ENCODE data around the gene GALNT5. TPM values are rescaled to one million over a fixed set of nuclear protein-coding genes. Genes with fewer than 3 reads are reported as not detected.

Gene GALNT5
- total and polyA plus RNA-seq, 5 donors from 2014 or later, result 0.14 TPM; not detected in 4

DNA sequence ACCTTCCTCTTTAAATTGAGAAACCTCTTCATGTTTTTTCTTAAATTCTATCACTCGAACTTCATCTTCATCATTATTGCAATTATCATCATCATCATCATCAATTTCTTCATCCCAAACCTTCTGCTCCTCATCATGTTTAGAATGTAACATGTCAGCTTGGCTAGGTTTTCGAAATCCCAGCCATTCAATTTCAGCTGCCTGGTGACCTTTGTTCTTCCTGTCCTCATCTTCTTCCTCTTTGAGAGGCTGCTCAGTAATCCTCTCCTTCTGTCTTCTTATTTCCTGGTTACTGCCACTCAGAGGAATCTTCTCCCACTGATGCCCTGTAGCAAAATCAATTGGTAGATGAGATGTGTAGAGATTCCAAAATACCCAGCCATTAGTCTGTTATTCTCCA, 64.0 kb downstream of the GALNT5 start:
- no peak for DNase-seq
- no peak overlapping the region for H3K4me3 Mint-ChIP-seq
- Histone ChIP-seq H3K36me3 (ENCODE audit: control insufficient read depth, insufficient read depth, low read length) (peaks cover 7% of the 10 kb centered on the region), H3K4me3 (ENCODE audit: low read depth, low read length) (no peak overlapping the region), H3K27ac (ENCODE audit: insufficient read depth, low read length, poor library complexity, severe bottlenecking) (no peak overlapping the region), H3K9me3 (ENCODE audit: control insufficient read depth in 2 of 2, low read length in 2 of 2) (no peaks in the 10 kb centered on the region), H3K27me3 (ENCODE audit: control insufficient read depth, insufficient read depth, low read length) (no peaks in the 10 kb centered on the region), H3K4me1 (ENCODE audit: control insufficient read depth, insufficient read depth, low read length, poor library complexity, severe bottlenecking) (no peaks in the 10 kb centered on the region)
- peaks cover 0 to 2% (median 0%) of the 10 kb centered on the region in 7 donors for H3K9me3 Mint-ChIP-seq
- no peak overlapping the region for H3K27ac Mint-ChIP-seq
- ATAC-seq (ENCODE audit: low read depth in 2 of 2), result no peak
- H3K36me3 Mint-ChIP-seq, result peaks cover 31% of the 10 kb centered on the region
- H3K27me3 Mint-ChIP-seq, result no peaks in the 10 kb centered on the region
- no peaks in the 10 kb centered on the region for H3K4me1 Mint-ChIP-seq

DNA sequence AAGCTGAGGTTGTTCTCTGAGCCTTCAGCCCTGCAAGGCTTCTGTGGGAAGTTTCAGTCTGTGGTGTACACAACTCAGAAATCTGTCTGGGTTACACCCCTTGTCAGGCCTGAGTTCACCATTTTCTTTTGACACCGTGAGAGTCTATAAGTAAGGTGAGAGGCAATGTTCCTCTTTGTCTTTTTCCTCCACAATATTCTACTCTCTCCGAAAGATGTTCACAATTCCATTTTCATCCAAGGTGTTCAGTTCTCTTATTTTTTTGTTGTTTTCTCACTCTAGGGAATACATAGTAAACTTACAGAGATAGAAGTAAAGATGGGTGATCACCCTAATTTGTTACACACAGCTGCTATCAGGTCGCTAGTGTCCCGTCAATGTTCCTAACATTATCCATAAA, 64.9 kb downstream of the GALNT5 start:
- H3K36me3 Mint-ChIP-seq, result peaks cover 31% of the 10 kb centered on the region
- Histone ChIP-seq H3K4me3 (ENCODE audit: low read depth, low read length) (no peak overlapping the region), H3K27ac (ENCODE audit: insufficient read depth, low read length, poor library complexity, severe bottlenecking) (no peak overlapping the region), H3K4me1 (ENCODE audit: control insufficient read depth, insufficient read depth, low read length, poor library complexity, severe bottlenecking) (peaks cover 3% of the 10 kb centered on the region), H3K27me3 (ENCODE audit: control insufficient read depth, insufficient read depth, low read length) (no peaks in the 10 kb centered on the region), H3K9me3 (ENCODE audit: control insufficient read depth in 2 of 2, low read length in 2 of 2) (no peaks in the 10 kb centered on the region), H3K36me3 (ENCODE audit: control insufficient read depth, insufficient read depth, low read length) (peaks cover 7% of the 10 kb centered on the region)
- H3K27ac Mint-ChIP-seq, result no peak overlapping the region
- H3K4me1 Mint-ChIP-seq, result peaks cover 3 to 5% (median 4%) of the 10 kb centered on the region in 4 donors
- peaks cover 0 to 2% (median 0%) of the 10 kb centered on the region in 7 donors for H3K9me3 Mint-ChIP-seq
- no peak for DNase-seq
- no peak for ATAC-seq (ENCODE audit: low read depth in 2 of 2)
- no peaks in the 10 kb centered on the region for H3K27me3 Mint-ChIP-seq
- no peak overlapping the region for H3K4me3 Mint-ChIP-seq

DNA sequence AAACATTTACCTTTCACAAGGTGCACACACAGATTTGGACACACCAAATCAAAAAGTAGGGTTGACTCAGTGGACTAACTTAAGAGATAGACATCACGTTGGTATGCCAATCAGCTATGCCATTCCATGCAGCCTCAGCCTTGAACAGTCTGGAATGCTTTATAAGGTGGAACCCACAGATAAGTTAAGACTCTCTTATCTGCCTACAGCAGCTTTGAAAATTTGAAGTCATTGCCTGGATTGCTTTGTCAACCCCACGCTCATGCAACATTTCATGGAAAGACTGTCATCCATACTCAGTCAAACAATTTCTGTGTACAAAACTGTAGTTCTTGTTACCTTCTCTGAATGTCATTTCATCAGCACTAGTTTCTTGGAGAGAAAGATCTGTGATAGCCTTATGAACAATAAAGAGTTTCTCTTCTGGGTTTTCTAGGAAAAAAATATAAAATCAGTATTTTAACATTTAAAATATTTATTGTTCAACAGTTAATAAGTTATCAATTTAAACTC, 66.9 kb downstream of the GALNT5 start:
- ATAC-seq (ENCODE audit: low read depth in 2 of 2) (no peak), DNase-seq (no peak)
- H3K9me3 Mint-ChIP-seq, result peaks cover 0 to 2% (median 0%) of the 10 kb centered on the region in 7 donors
- Histone ChIP-seq H3K27me3 (ENCODE audit: control insufficient read depth, insufficient read depth, low read length) (no peaks in the 10 kb centered on the region), H3K36me3 (ENCODE audit: control insufficient read depth, insufficient read depth, low read length) (peaks cover 4% of the 10 kb centered on the region), H3K4me3 (ENCODE audit: low read depth, low read length) (no peak overlapping the region), H3K9me3 (ENCODE audit: control insufficient read depth in 2 of 2, low read length in 2 of 2) (no peaks in the 10 kb centered on the region), H3K4me1 (ENCODE audit: control insufficient read depth, insufficient read depth, low read length, poor library complexity, severe bottlenecking) (peaks cover 10% of the 10 kb centered on the region), H3K27ac (ENCODE audit: insufficient read depth, low read length, poor library complexity, severe bottlenecking) (no peak overlapping the region)
- no peaks in the 10 kb centered on the region for H3K27me3 Mint-ChIP-seq
- H3K4me3 Mint-ChIP-seq, result no peak overlapping the region
- peaks cover 26% of the 10 kb centered on the region for H3K36me3 Mint-ChIP-seq
- H3K4me1 Mint-ChIP-seq, result peaks cover 12 to 23% (median 18%) of the 10 kb centered on the region in 4 donors
- no peak overlapping the region for H3K27ac Mint-ChIP-seq

DNA sequence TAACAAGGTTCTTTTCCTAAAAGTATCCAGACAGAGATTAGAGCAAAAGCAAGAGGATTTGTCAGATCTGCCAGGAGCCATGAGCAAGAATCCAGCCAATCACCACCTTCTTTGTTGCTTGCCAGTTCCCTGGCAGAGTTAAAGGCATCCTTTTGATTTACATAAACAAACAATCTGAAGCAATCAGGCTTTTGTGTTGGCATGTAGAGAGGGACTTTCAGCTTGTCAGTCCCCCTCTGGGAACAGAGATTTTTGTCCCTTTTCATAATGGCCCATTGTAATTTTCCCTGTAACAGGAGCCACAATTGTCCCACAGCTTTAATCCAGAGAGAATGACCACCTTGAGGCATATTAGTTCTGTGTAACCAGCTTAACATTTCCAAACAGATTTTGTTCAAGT, 68.3 kb downstream of the GALNT5 start, which contains the start of gene ERMN:
Gene ERMN, minus strand, starts transcription at position 39 of the 400 bp plus-strand sequence. CDS start 182 bp downstream, outside the sequence.
- H3K4me1 Mint-ChIP-seq, result peaks cover 12 to 36% (median 25%) of the 10 kb centered on the region in 4 donors

DNA sequence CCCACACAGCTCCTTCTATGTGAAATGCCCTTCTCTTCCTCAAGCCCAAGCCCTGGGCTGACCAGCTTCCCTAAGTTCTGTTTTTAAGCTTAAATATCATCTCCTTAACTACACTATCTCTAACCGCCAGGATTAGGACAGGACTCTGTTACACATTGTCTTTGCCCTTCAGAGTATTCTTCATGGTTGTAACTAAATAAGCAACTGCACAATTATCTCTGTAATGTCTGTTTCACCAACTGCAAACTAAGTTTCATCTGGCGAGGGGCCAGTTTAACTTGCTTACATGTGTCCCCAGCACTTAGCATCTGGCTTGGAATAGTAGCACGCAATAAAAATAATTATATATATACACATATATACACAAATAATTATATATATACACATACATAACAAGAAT, 69.2 kb downstream of the GALNT5 start:
- Mint-ChIP-seq H3K9me3 (no peaks in the 10 kb centered on the region), H3K27me3 (no peaks in the 10 kb centered on the region), H3K27ac (peak overlapping the region in 2 of 3 donors; percentile 74 to 83), H3K4me1 (peaks cover 20 to 45% (median 30%) of the 10 kb centered on the region in 4 donors), H3K36me3 (peaks cover 19% of the 10 kb centered on the region), H3K4me3 (no peak overlapping the region)
- H3K36me3 ChIP-seq (ENCODE audit: control insufficient read depth, insufficient read depth, low read length), result peaks cover 4% of the 10 kb centered on the region
- peaks cover 14% of the 10 kb centered on the region for H3K4me1 ChIP-seq (ENCODE audit: control insufficient read depth, insufficient read depth, low read length, poor library complexity, severe bottlenecking)
- no peak for DNase-seq
- no peaks in the 10 kb centered on the region for H3K27me3 ChIP-seq (ENCODE audit: control insufficient read depth, insufficient read depth, low read length)
- no peak for ATAC-seq (ENCODE audit: low read depth in 2 of 2)
- H3K27ac ChIP-seq (ENCODE audit: insufficient read depth, low read length, poor library complexity, severe bottlenecking), result no peak overlapping the region
- H3K9me3 ChIP-seq (ENCODE audit: control insufficient read depth in 2 of 2, low read length in 2 of 2), result no peaks in the 10 kb centered on the region
- H3K4me3 ChIP-seq (ENCODE audit: low read depth, low read length), result no peak overlapping the region

More for the DNA sequence above, 68.3 kb downstream of the GALNT5 start, which contains the start of gene ERMN:
- peaks cover 23% of the 10 kb centered on the region for H3K36me3 Mint-ChIP-seq
- no peaks in the 10 kb centered on the region for H3K27me3 Mint-ChIP-seq
- H3K4me3 Mint-ChIP-seq, result peak within 1 kb of the TSS in 1 of 4 donors; percentile 3
- Histone ChIP-seq H3K4me1 (ENCODE audit: control insufficient read depth, insufficient read depth, low read length, poor library complexity, severe bottlenecking) (peaks cover 10% of the 10 kb centered on the region), H3K9me3 (ENCODE audit: control insufficient read depth in 2 of 2, low read length in 2 of 2) (no peaks in the 10 kb centered on the region), H3K4me3 (ENCODE audit: low read depth, low read length) (no peak within 1 kb of the TSS), H3K27me3 (ENCODE audit: control insufficient read depth, insufficient read depth, low read length) (no peaks in the 10 kb centered on the region), H3K27ac (ENCODE audit: insufficient read depth, low read length, poor library complexity, severe bottlenecking) (no peak within 1 kb of the TSS), H3K36me3 (ENCODE audit: control insufficient read depth, insufficient read depth, low read length) (peaks cover 4% of the 10 kb centered on the region)
- DNase-seq (no peak), ATAC-seq (ENCODE audit: low read depth in 2 of 2) (no peak)
- peak within 1 kb of the TSS in 2 of 3 donors; percentile 74 to 83 for H3K27ac Mint-ChIP-seq
- peaks cover 0 to 2% (median 0%) of the 10 kb centered on the region in 7 donors for H3K9me3 Mint-ChIP-seq

DNA sequence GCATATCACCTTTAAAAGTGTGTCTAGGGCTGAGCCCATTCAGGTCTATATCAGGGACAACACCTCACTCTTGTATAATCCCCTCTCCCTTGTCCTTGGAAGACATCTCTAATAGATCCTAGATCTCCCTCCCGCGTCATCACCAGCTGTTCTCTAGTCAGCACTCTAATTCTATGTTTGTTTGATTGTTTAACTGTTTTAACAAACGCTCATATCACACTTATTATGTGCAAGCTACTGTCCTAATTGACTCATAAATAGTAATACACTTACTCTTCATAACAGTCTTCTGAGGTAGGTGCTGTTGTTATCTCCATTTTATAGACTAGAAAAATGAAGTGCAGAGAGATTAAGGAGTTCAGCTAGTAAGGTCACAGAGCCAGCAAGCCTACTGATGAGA, 69.7 kb downstream of the GALNT5 start:
- peak overlapping the region in 3 of 4 donors; percentile 23 to 81 (median 66) for H3K4me3 Mint-ChIP-seq
- no peaks in the 10 kb centered on the region for H3K9me3 ChIP-seq (ENCODE audit: control insufficient read depth in 2 of 2, low read length in 2 of 2)
- peak overlapping the region; percentile 59 for H3K4me3 ChIP-seq (ENCODE audit: low read depth, low read length)
- H3K27ac ChIP-seq (ENCODE audit: insufficient read depth, low read length, poor library complexity, severe bottlenecking), result no peak overlapping the region
- H3K36me3 Mint-ChIP-seq, result peaks cover 16% of the 10 kb centered on the region
- H3K27ac Mint-ChIP-seq, result peak overlapping the region; percentile 69 to 86 (median 77)
- H3K4me1 ChIP-seq (ENCODE audit: control insufficient read depth, insufficient read depth, low read length, poor library complexity, severe bottlenecking), result peaks cover 19% of the 10 kb centered on the region
- H3K9me3 Mint-ChIP-seq, result no peaks in the 10 kb centered on the region
- no peaks in the 10 kb centered on the region for H3K27me3 ChIP-seq (ENCODE audit: control insufficient read depth, insufficient read depth, low read length)
- no peak for DNase-seq
- peaks cover 24 to 50% (median 33%) of the 10 kb centered on the region in 4 donors for H3K4me1 Mint-ChIP-seq
- no peaks in the 10 kb centered on the region for H3K27me3 Mint-ChIP-seq
- peak; percentile 4 to 22 for ATAC-seq (ENCODE audit: low read depth in 2 of 2)
- peaks cover 4% of the 10 kb centered on the region for H3K36me3 ChIP-seq (ENCODE audit: control insufficient read depth, insufficient read depth, low read length)

DNA sequence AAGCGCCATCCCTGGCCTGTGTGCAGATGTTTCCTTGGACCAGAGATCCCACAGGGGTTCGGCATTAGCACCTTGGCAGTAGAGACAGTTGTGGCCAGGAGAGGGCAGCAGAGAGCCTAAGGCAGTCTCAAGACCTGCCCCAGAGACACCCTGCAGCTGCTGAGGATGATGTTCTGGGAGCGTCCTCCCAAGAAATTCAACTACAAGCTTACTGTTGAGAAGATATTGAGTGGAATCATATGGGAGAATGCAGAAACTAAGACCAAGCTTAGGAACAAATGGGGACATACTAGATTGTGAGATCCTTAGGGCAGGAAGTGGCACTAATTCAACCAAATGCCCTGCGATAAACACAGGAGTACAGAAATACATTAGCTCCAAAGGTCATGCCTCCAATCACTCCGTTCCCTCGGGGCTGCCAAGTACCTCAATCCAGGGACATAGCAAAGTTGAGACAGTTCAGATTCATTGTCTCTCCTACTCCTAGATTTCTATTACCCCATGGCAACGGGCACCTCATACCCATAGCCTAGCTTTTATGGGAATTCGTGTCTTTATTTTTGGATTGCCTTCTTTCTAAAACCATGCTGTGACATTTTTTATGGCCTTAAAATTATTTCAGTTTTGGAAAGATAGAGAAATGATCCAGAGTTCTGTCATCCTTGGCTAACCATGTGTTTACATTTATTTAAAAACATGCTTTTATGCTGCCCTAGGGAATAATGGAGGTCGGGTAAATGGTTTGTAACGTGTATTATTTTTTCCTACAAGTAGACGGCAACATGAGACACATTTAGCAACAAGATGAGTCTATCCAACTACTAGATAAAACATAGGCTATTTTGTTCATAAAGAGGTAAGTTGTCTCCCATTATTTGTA, 70.4 kb downstream of the GALNT5 start:
- H3K4me1 Mint-ChIP-seq, result peaks cover 30 to 57% (median 39%) of the 10 kb centered on the region in 4 donors
- peak overlapping the region; percentile 59 for H3K4me3 ChIP-seq (ENCODE audit: low read depth, low read length)
- H3K4me3 Mint-ChIP-seq, result peak overlapping the region; percentile 4 to 81 (median 55)
- no peaks in the 10 kb centered on the region for H3K27me3 ChIP-seq (ENCODE audit: control insufficient read depth, insufficient read depth, low read length)
- H3K9me3 ChIP-seq (ENCODE audit: control insufficient read depth in 2 of 2, low read length in 2 of 2), result no peaks in the 10 kb centered on the region
- ATAC-seq (ENCODE audit: low read depth in 2 of 2) (peak; percentile 90 to 91), DNase-seq (peak; percentile 72 to 89 (median 81))
- H3K36me3 Mint-ChIP-seq, result peaks cover 12% of the 10 kb centered on the region
- H3K4me1 ChIP-seq (ENCODE audit: control insufficient read depth, insufficient read depth, low read length, poor library complexity, severe bottlenecking), result peaks cover 25% of the 10 kb centered on the region
- H3K36me3 ChIP-seq (ENCODE audit: control insufficient read depth, insufficient read depth, low read length), result peaks cover 4% of the 10 kb centered on the region
- H3K27ac Mint-ChIP-seq, result peak overlapping the region; percentile 74 to 86 (median 77)
- H3K9me3 Mint-ChIP-seq, result no peaks in the 10 kb centered on the region
- no peak overlapping the region for H3K27ac ChIP-seq (ENCODE audit: insufficient read depth, low read length, poor library complexity, severe bottlenecking)
- H3K27me3 Mint-ChIP-seq, result no peaks in the 10 kb centered on the region
